K562 (cell line): ENCODE measurements around the gene KCNE1. TPM values are rescaled to one million over a fixed set of nuclear protein-coding genes. Genes with fewer than 3 reads are reported as not detected.
A peak's percentile ranks its signal among the peaks of the same experiment; 100 is the strongest.

ENCODE experiments used
- ATAC-seq: fragments of 200-7000 bp; cut with Tn5 transposase; 3 replicates; pipeline ENCODE4 v1.9.1; 2020; ENCODE audit warnings: moderate library complexity
- BruUV-seq: library from RNA; stranded (reverse); fragments of 400-500 nt; replicated peaks from 2 replicates; lab custom pipeline; 2021; lab: Mats Ljungman, UMichigan
- CTCF ChIA-PET: fragments of 300-600 bp; formaldehyde crosslinking; extraction: SDS; loops from one replicate; lab custom pipeline; 2021; ENCODE audit warnings: low intra/inter-chr PET ratio; lab: Yijun Ruan, JAX
- POLR2A ChIA-PET: fragments of 300-600, 350-650 bp; sonication (Branson Sonifier 250); formaldehyde crosslinking; extraction: SDS; loops from one replicate; lab custom pipeline; 2021; ENCODE audit warnings: antibody characterized with exemption, inconsistent platforms; lab: Yijun Ruan, JAX
- DNase-seq, 4 experiments: peaks; one replicate each; pipeline versions ENCODE4 v3.0.0 to v3.0.0-alpha.2; 2011 to 2018; ENCODE audit warnings: low spot score in 3 of 4, mixed read lengths in 3 of 4; ENCODE audit errors: extremely low read depth in 1 of 4
- FAIRE-seq: peaks from 2 replicates; lab custom pipeline; 2011; peaks lifted over from hg19 to GRCh38; lab: Jason Lieb, UNC
- H2AFZ ChIP-seq: 2 replicates; pipeline ENCODE4 v1.6.0; 2011; ENCODE audit warnings: low read depth, low read length, control low read depth, inconsistent platforms
- H3K27ac ChIP-seq: fragments of 200-600 bp; 3 replicates; pipeline ENCODE4 v1.8.0; 2011; ENCODE audit warnings: low read depth, mild to moderate bottlenecking, control low read depth, inconsistent platforms, low read length, moderate library complexity, mixed read lengths; ENCODE audit errors: extremely low read depth
- H3K27me3 ChIP-seq, 2 experiments: fragments of 300-600 bp in 1 of 2; 2 replicates in 1 of 2; 3 replicates in 1 of 2; pipeline versions ENCODE4 v1.6.0 to v1.8.0; 2011; ENCODE audit warnings: inconsistent platforms in 2 of 2, low read length in 2 of 2, mild to moderate bottlenecking in 1 of 2, mixed read lengths in 1 of 2, moderate library complexity in 1 of 2; ENCODE audit not compliant: control insufficient read depth in 2 of 2, insufficient read depth in 2 of 2
- H3K36me3 ChIP-seq: fragments of 300-600 bp; 3 replicates; pipeline ENCODE4 v1.8.0; 2011; ENCODE audit warnings: mild to moderate bottlenecking, low read length, inconsistent platforms; ENCODE audit not compliant: control insufficient read depth, insufficient read depth
- H3K4me1 ChIP-seq, 2 experiments: fragments of 200-600 bp in 1 of 2; replicated peaks in 1 of 2; 2 replicates in 1 of 2; 3 replicates in 1 of 2; pipeline versions ENCODE4 v1.5.1 to v1.8.0; 2011; ENCODE audit warnings: inconsistent platforms in 2 of 2, low read length in 2 of 2, mild to moderate bottlenecking in 1 of 2, mixed read lengths in 1 of 2, moderate library complexity in 1 of 2; ENCODE audit not compliant: control insufficient read depth in 2 of 2, insufficient read depth in 2 of 2
- H3K4me2 ChIP-seq: 2 replicates; pipeline ENCODE4 v1.6.1; 2011; ENCODE audit warnings: low read length, control low read depth, inconsistent platforms, mixed read lengths; ENCODE audit not compliant: insufficient read depth
- H3K4me3 ChIP-seq: fragments of 200-600 bp; sonication (generic), shearing (Covaris generic); 2 replicates; pipeline ENCODE4 v1.5.1; 2016; ENCODE audit warnings: control low read depth, inconsistent platforms
- H3K79me2 ChIP-seq: fragments of 200-600 bp; 3 replicates; pipeline ENCODE4 v1.8.0; 2011; ENCODE audit warnings: low read length, inconsistent platforms; ENCODE audit not compliant: control insufficient read depth, insufficient read depth
- H3K9ac ChIP-seq, 2 experiments: 2 replicates each; pipeline versions ENCODE4 v1.6.0 to v1.6.1; 2011; ENCODE audit warnings: low read depth in 2 of 2, low read length in 2 of 2, control low read depth in 1 of 2, inconsistent platforms in 1 of 2, mild to moderate bottlenecking in 1 of 2, mixed read lengths in 1 of 2; ENCODE audit not compliant: insufficient read depth in 1 of 2
- H3K9me1 ChIP-seq: one replicate; pipeline ENCODE4 v1.6.0; 2011; ENCODE audit warnings: inconsistent platforms, mild to moderate bottlenecking, low read length, moderate library complexity; ENCODE audit not compliant: control insufficient read depth, insufficient read depth
- H3K9me3 ChIP-seq: replicated peaks from 2 replicates; pipeline ENCODE4 v1.5.1; 2011; ENCODE audit warnings: low read depth, low read length, inconsistent platforms; ENCODE audit not compliant: control insufficient read depth, insufficient read depth
- H4K20me1 ChIP-seq: replicated peaks from 2 replicates; pipeline ENCODE4 v1.6.1; 2011; ENCODE audit warnings: low read length, inconsistent platforms, mixed read lengths; ENCODE audit not compliant: control insufficient read depth, insufficient read depth
- CAMTA2 ChIP-seq: fragments of 250-450 bp; sonication (Bioruptor Pico); conservative IDR thresholded peaks from 2 replicates; pipeline ENCODE4 v1.5.1; 2022
- CEBPB ChIP-seq: fragments of 450-650 bp; IDR thresholded peaks from 2 replicates; pipeline ENCODE4 v1.6.1; 2016; ENCODE audit warnings: missing genetic modification characterization, missing compliant biosample characterization
- CEBPG ChIP-seq, 3 experiments: fragments of 200-800 bp in 1 of 3; sonication (Bioruptor generic) in 1 of 3; sonication (generic) in 1 of 3; formaldehyde crosslinking in 1 of 3; IDR thresholded peaks in 2 of 3; conservative IDR thresholded peaks in 1 of 3; 2 replicates each; pipeline versions ENCODE4 v1.6.1 to v1.8.0; 2016 to 2022; ENCODE audit warnings: missing compliant biosample characterization in 2 of 3, missing genetic modification characterization in 2 of 3, mild to moderate bottlenecking in 1 of 3, missing genetic modification reagents in 1 of 3
- NELFE ChIP-seq: IDR thresholded peaks from 2 replicates; pipeline ENCODE4 v1.6.1; 2011; ENCODE audit warnings: mild to moderate bottlenecking; ENCODE audit not compliant: insufficient read depth, insufficient read length
- NONO ChIP-seq, 2 experiments: fragments of 200-400 bp in 1 of 2; fragments of 450-650 bp in 1 of 2; formaldehyde crosslinking in 1 of 2; IDR thresholded peaks; 2 replicates each; pipeline ENCODE4 v1.6.1; 2017; ENCODE audit warnings: low read depth in 2 of 2, mild to moderate bottlenecking in 2 of 2, moderate library complexity in 2 of 2, low read length in 1 of 2
- TAF9B ChIP-seq: fragments of 450-650 bp; IDR thresholded peaks from 2 replicates; pipeline ENCODE4 v1.6.1; 2018; ENCODE audit warnings: mild to moderate bottlenecking; ENCODE audit not compliant: partially characterized antibody
- ZNF239 ChIP-seq: fragments of 250-450 bp; sonication (Bioruptor Pico); IDR thresholded peaks from 2 replicates; pipeline ENCODE4 v1.4.0; 2020; ENCODE audit warnings: mild to moderate bottlenecking
- ZNF561 ChIP-seq: fragments of 450-650 bp; formaldehyde crosslinking; conservative IDR thresholded peaks from 2 replicates; pipeline ENCODE4 v1.4.0; 2020; ENCODE audit warnings: mild to moderate bottlenecking, moderate library complexity
- WGBS: fragments of 100-300 bp; shearing (Covaris generic); methylation state at CpG from one replicate; pipeline ENCODE4 v1.1.6; 2016; ENCODE audit warnings: low coverage, mixed read lengths; ENCODE audit not compliant: insufficient coverage; ENCODE audit errors: missing lambda C conversion rate; 5-methylcytosine and 5-hydroxymethylcytosine counted together
- in situ Hi-C: fragments of 300-500 bp; cut with MboI; formaldehyde crosslinking; loops from 4 replicates; pipeline ENCODE4 v1.15.0; 2018; ENCODE audit warnings: inconsistent platforms, mixed read lengths
- intact Hi-C: fragments of 100-400 bp; cut with micrococcal nuclease; formaldehyde crosslinking; loops from 2 replicates; pipeline ENCODE4 v1.14.2; 2022
- polyA plus RNA-seq, 8 experiments: library from polyadenylated mRNA; depleted of rRNA in 4 of 8; stranded (reverse) in 5 of 8; unstranded in 3 of 8; fragments of >200 nt; fragmentation: Nextera tagmentation in 2 of 8; fragmentation: Illumina TruSeq in 1 of 8; extraction: Ambion mirVana in 2 of 8; extraction: Trizol in 1 of 8; gene quantifications; 2 replicates each; pipeline versions ENCODE4 v1.2.1 to v1.2.3, GENCODE V29; 2011 to 2014; ENCODE audit warnings: inconsistent platforms in 1 of 8, missing spikeins in 1 of 8
- total RNA-seq, 7 experiments: library from RNA; depleted of rRNA in 6 of 7; stranded (reverse); fragments of >200 nt in 6 of 7; fragmentation: Illumina TruSeq in 2 of 7; extraction: Trizol in 2 of 7; gene quantifications; 2 replicates each; pipeline versions ENCODE4 v1.2.1 to v1.2.3, GENCODE V29; 2011 to 2021; ENCODE audit warnings: low replicate concordance in 1 of 7

KCNE1 gene
- total and polyA plus RNA-seq, 9 of the 15 experiments (the other 6 are each of a cell fraction or from before 2014, with no cell fraction given) = 0.05 to 0.22 (median 0.11) TPM; not detected in 3

- ATAC-seq = no peak
- H3K4me2 ChIP-seq = no peak overlapping the region
- CTCF ChIA-PET = interaction anchor here (1.0 kb wide), 1 partner anchor 90 kb away, joined by 3 read pairs; no protein-coding TSS in a partner anchor
- no peak overlapping the region for H3K9ac ChIP-seq
- no TSS peak for BruUV-seq
- no peak overlapping the region for H2AFZ ChIP-seq
- H3K9me1 ChIP-seq = no peaks in the 10 kb centered on the region
- no peaks in the 10 kb centered on the region for H3K79me2 ChIP-seq
- intact Hi-C loops (no loop called here), in situ Hi-C loops (no loop called here)
- 0 out of 5 replicates have a peak, but pooled peaks cover 0 to 3% of the 10 kb centered on the region in 2 experiments for H3K4me1 ChIP-seq
- no peak overlapping the region for H3K4me3 ChIP-seq
- 25% methylated on average over 2 of the region's 2 CpGs for WGBS
- TF ChIP-seq TAF9B (no peak), ZNF561 (CRISPR knock-in tag) (no peak), NONO (IDR thresholded peaks at IDR 0.05; ENCODE audit: low read depth in 2 of 2, low read length in 1 of 2) (no peak), CEBPB (peak; percentile 38; the same call in 1 of the 2 replicates), NELFE (no peak), ZNF239 (no peak), CEBPG (CRISPR knock-in tag; IDR thresholded peaks at IDR 0.05) (no peak), CEBPG (tag; conservative IDR thresholded peaks at IDR 0.05 in 1 of 2, IDR thresholded peaks at IDR 0.05 in 1 of 2) (peak in 1 of 2 experiments; percentile 51; a peak in 1 of 4 replicates), CAMTA2 (CRISPR knock-in tag) (no peak)
- no peaks in the 10 kb centered on the region for H3K9me3 ChIP-seq
- H4K20me1 ChIP-seq = no peaks in the 10 kb centered on the region
- no peak overlapping the region for H3K27ac ChIP-seq
- FAIRE-seq = peak; percentile 32
- peaks cover 0 to 2% of the 10 kb centered on the region in 2 experiments; a peak in 1 of 5 replicates for H3K27me3 ChIP-seq
- H3K36me3 ChIP-seq = no peaks in the 10 kb centered on the region
- POLR2A ChIA-PET = no interaction called here
- no peak for DNase-seq
These were observed 1.2 kb upstream of the KCNE1 start for GRCh38 chr21:34513129-34513675.
